GM12878 (cell line): ENCODE data around the gene AAR2. TPM values are rescaled to one million over a fixed set of nuclear protein-coding genes. Genes with fewer than 3 reads are reported as not detected.

Experiments
- ATAC-seq: fragments of 200-7000 bp; cut with Tn5 transposase; 3 replicates; pipeline ENCODE4 v1.9.1; 2020; ENCODE audit warnings: mild to moderate bottlenecking, moderate library complexity
- BruUV-seq: library from RNA; stranded (reverse); fragments of 400-500 nt; replicated peaks from 2 replicates; lab custom pipeline; 2021; lab: Mats Ljungman, UMichigan
- CTCF ChIA-PET: fragments of 300-600 bp; sonication (Branson Sonifier 250); formaldehyde crosslinking; extraction: SDS; loops from one replicate; lab custom pipeline; 2021; ENCODE audit warnings: inconsistent platforms; lab: Yijun Ruan, JAX
- POLR2A ChIA-PET: fragments of 350-600 bp; formaldehyde crosslinking; extraction: SDS; loops from one replicate; lab custom pipeline; 2021; ENCODE audit warnings: inconsistent platforms; lab: Charles Lee
- RAD21 ChIA-PET: fragments of 300-600 bp; sonication (Branson Sonifier 250); formaldehyde crosslinking; loops from one replicate; lab custom pipeline; 2023; ENCODE audit warnings: antibody characterized with exemption; ENCODE audit not compliant: unreplicated experiment; lab: Charles Lee
- SMC1A ChIA-PET: fragments of 300-600 bp; sonication (Branson Sonifier 250); formaldehyde crosslinking; loops from one replicate; lab custom pipeline; 2023; ENCODE audit not compliant: unreplicated experiment, uncharacterized antibody; lab: Charles Lee
- DNase-seq: peaks from one replicate; pipeline ENCODE4 v3.0.0-alpha.2; 2011; ENCODE audit warnings: low read depth, low spot score
- FAIRE-seq: peaks from 3 replicates; lab custom pipeline; 2011; peaks lifted over from hg19 to GRCh38; lab: Jason Lieb, UNC
- H2AFZ ChIP-seq: 2 replicates; pipeline ENCODE4 v1.6.0; 2011; ENCODE audit warnings: low read depth, low read length, control low read depth; ENCODE audit not compliant: control insufficient read depth
- H3K27ac ChIP-seq: 2 replicates; pipeline ENCODE4 v1.5.1; 2011; ENCODE audit warnings: control low read depth; ENCODE audit not compliant: control insufficient read depth, insufficient read depth
- H3K27me3 ChIP-seq, 2 experiments: replicated peaks in 1 of 2; 2 replicates each; pipeline versions ENCODE4 v1.6.0 to v1.6.1; 2011; ENCODE audit warnings: low read length in 1 of 2; ENCODE audit not compliant: control insufficient read depth in 2 of 2, insufficient read depth in 2 of 2
- H3K36me3 ChIP-seq, 2 experiments: 2 replicates each; pipeline ENCODE4 v1.5.1; 2011; ENCODE audit warnings: low read length in 1 of 2; ENCODE audit not compliant: control insufficient read depth in 2 of 2, insufficient read depth in 2 of 2
- H3K4me1 ChIP-seq: 2 replicates; pipeline ENCODE4 v1.6.1; 2011; ENCODE audit warnings: mild to moderate bottlenecking, low read length, moderate library complexity, mixed read lengths; ENCODE audit not compliant: control insufficient read depth, insufficient read depth
- H3K4me2 ChIP-seq: 2 replicates; pipeline ENCODE4 v1.6.0; 2011; ENCODE audit warnings: control low read depth; ENCODE audit not compliant: control insufficient read depth, insufficient read depth
- H3K4me3 ChIP-seq: fragments of 200-600 bp; sonication (generic); 2 replicates; pipeline ENCODE4 v1.5.1; 2016
- H3K79me2 ChIP-seq: 2 replicates; pipeline ENCODE4 v1.6.0; 2011; ENCODE audit warnings: low read length; ENCODE audit not compliant: control insufficient read depth, insufficient read depth
- H3K9ac ChIP-seq: 2 replicates; pipeline ENCODE4 v1.8.0; 2011; ENCODE audit warnings: low read length, control low read depth, mixed read lengths; ENCODE audit not compliant: control insufficient read depth, insufficient read depth
- H3K9me3 ChIP-seq: replicated peaks from 3 replicates; pipeline ENCODE4 v1.5.1; 2011; ENCODE audit warnings: mild to moderate bottlenecking, low read length; ENCODE audit not compliant: control insufficient read depth, insufficient read depth
- H4K20me1 ChIP-seq: 2 replicates; pipeline ENCODE4 v1.6.0; 2011; ENCODE audit not compliant: control insufficient read depth, insufficient read depth
- EP300 ChIP-seq, 2 experiments: fragments of 150-350 bp in 1 of 2; IDR thresholded peaks; 2 replicates each; pipeline ENCODE4 v1.6.1; 2011 to 2012; ENCODE audit warnings: low read depth in 2 of 2, low read length in 2 of 2, borderline replicate concordance in 1 of 2, improper control_type of control experiment in 1 of 2, inconsistent platforms in 1 of 2; ENCODE audit not compliant: control insufficient read depth in 1 of 2
- IRF3 ChIP-seq: fragments of 450-650 bp; IDR thresholded peaks from 2 replicates; pipeline ENCODE4 v1.6.1; 2014; ENCODE audit warnings: mild to moderate bottlenecking
- KDM1A ChIP-seq: fragments of 200-600 bp; sonication (generic); IDR thresholded peaks from 2 replicates; pipeline ENCODE4 v1.6.1; 2016; ENCODE audit warnings: borderline replicate concordance
- RFX5 ChIP-seq: IDR thresholded peaks from 2 replicates; pipeline ENCODE4 v1.6.1; 2011; ENCODE audit warnings: low read depth, low read length, improper control_type of control experiment
- RUNX3 ChIP-seq: IDR thresholded peaks from 2 replicates; pipeline ENCODE4 v1.6.1; 2012; ENCODE audit warnings: low read length, inconsistent platforms
- SMARCA5 ChIP-seq: fragments of 450-650 bp; IDR thresholded peaks from 2 replicates; pipeline ENCODE4 v1.6.1; 2017; ENCODE audit warnings: mild to moderate bottlenecking
- SREBF2 ChIP-seq: IDR thresholded peaks from 2 replicates; pipeline ENCODE4 v1.6.1; 2012; ENCODE audit warnings: mild to moderate bottlenecking, low read length
- WGBS: methylation state at CpG from one replicate; pipeline ENCODE4 v1.1.6; 2016; ENCODE audit warnings: low lambda C conversion rate; ENCODE audit not compliant: insufficient replicate concordance, insufficient coverage; ENCODE audit errors: missing lambda C conversion rate; 5-methylcytosine and 5-hydroxymethylcytosine counted together
- in situ Hi-C: fragments of 300-500 bp; cut with MboI; formaldehyde crosslinking; loops from 9 replicates; pipeline ENCODE4 v1.14.3; 2018; ENCODE audit warnings: mixed read lengths
- intact Hi-C: fragments of 100-400 bp; cut with micrococcal nuclease; formaldehyde crosslinking; loops from one replicate; pipeline ENCODE4 v1.14.2; 2022; ENCODE audit not compliant: unreplicated experiment
- polyA plus RNA-seq, 11 experiments: library from polyadenylated mRNA; depleted of rRNA in 4 of 11; unstranded in 6 of 11; stranded (reverse) in 5 of 11; fragments of >200 nt; fragmentation: Nextera tagmentation in 4 of 11; fragmentation: Illumina TruSeq in 1 of 11; extraction: Ambion mirVana in 4 of 11; extraction: Trizol in 1 of 11; gene quantifications; 1 replicate in 1 of 11; 2 replicates in 10 of 11; pipeline versions ENCODE4 v1.2.1 to v1.2.3, GENCODE V29; 2011 to 2016; ENCODE audit warnings: inconsistent platforms in 2 of 11, missing spikeins in 2 of 11, low read depth in 1 of 11
- total RNA-seq, 4 experiments: library from RNA; depleted of rRNA in 3 of 4; stranded (reverse); fragments of >200 nt in 3 of 4; fragmentation: Illumina TruSeq in 1 of 4; extraction: Trizol in 1 of 4; gene quantifications; 2 replicates each; pipeline versions ENCODE4 v1.2.1 to v1.2.3, GENCODE V29; 2013 to 2021
- TF ChIP-seq, protein P1 (sequence below): fragments of 150-350 bp; IDR thresholded peaks from 2 replicates; pipeline ENCODE4 v1.6.1; 2016; ENCODE audit warnings: low read depth, low read length
- TF ChIP-seq, protein P2 (sequence below): IDR thresholded peaks from 2 replicates; pipeline ENCODE4 v1.6.1; 2012; ENCODE audit warnings: low read depth, low read length, improper control_type of control experiment
- TF ChIP-seq, protein P3 (sequence below): fragments of 450-650 bp; conservative IDR thresholded peaks from 2 replicates; pipeline ENCODE4 v1.6.1; 2017; ENCODE audit warnings: mild to moderate bottlenecking, moderate library complexity
- TF ChIP-seq, protein P4 (sequence below): fragments of 450-650 bp; IDR thresholded peaks from 2 replicates; pipeline ENCODE4 v1.6.1; 2016; ENCODE audit warnings: mild to moderate bottlenecking, moderate library complexity, borderline replicate concordance

The AAR2 gene
- total and polyA plus RNA-seq, 10 of the 15 experiments (the other 5 are each of a cell fraction or from before 2014, with no cell fraction given): 6.5 to 41.7 (median 30.3) TPM

- TF ChIP-seq EP300 (IDR thresholded peaks at IDR 0.05; ENCODE audit: borderline replicate concordance in 1 of 2, control insufficient read depth in 1 of 2, low read depth in 2 of 2, low read length in 2 of 2) (no peak), KDM1A (no peak), SMARCA5 (no peak), SREBF2 (no peak)
- TF ChIP-seq, protein P1, sequence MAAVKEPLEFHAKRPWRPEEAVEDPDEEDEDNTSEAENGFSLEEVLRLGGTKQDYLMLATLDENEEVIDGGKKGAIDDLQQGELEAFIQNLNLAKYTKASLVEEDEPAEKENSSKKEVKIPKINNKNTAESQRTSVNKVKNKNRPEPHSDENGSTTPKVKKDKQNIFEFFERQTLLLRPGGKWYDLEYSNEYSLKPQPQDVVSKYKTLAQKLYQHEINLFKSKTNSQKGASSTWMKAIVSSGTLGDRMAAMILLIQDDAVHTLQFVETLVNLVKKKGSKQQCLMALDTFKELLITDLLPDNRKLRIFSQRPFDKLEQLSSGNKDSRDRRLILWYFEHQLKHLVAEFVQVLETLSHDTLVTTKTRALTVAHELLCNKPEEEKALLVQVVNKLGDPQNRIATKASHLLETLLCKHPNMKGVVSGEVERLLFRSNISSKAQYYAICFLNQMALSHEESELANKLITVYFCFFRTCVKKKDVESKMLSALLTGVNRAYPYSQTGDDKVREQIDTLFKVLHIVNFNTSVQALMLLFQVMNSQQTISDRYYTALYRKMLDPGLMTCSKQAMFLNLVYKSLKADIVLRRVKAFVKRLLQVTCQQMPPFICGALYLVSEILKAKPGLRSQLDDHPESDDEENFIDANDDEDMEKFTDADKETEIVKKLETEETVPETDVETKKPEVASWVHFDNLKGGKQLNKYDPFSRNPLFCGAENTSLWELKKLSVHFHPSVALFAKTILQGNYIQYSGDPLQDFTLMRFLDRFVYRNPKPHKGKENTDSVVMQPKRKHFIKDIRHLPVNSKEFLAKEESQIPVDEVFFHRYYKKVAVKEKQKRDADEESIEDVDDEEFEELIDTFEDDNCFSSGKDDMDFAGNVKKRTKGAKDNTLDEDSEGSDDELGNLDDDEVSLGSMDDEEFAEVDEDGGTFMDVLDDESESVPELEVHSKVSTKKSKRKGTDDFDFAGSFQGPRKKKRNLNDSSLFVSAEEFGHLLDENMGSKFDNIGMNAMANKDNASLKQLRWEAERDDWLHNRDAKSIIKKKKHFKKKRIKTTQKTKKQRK: no peak
- TF ChIP-seq, protein P2, sequence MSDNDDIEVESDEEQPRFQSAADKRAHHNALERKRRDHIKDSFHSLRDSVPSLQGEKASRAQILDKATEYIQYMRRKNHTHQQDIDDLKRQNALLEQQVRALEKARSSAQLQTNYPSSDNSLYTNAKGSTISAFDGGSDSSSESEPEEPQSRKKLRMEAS: no peak
- TF ChIP-seq, all 136 proteins: peak for 0
These were observed 25.3 kb downstream of the AAR2 start (continued) for GRCh38 chr20:36261389-36262105.

DNA sequence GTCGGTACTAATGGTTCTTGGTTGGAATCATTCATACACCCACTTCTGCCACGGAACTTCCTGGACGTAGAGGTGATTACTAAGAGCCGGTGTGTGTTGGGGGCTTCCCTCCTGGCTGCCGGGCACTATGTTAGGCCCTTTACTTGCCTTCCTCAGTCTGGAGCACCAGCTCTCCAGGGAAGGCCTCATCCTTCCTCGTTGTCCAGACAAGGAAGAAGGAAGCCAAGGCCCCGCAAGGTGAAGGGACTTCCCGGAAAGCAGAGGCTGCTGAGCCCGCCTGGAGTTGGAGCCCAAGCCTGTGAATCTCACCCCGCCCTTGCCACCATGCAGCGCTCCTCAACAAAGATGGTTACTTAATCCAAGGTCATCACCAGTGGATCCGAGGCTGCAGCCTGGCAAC lies 26.2 kb downstream of the AAR2 start:
- ATAC-seq: no peak
- Histone ChIP-seq H3K4me2 (no peak overlapping the region), H3K4me3 (no peak overlapping the region), H3K27me3 (peaks cover 0 to 2% of the 10 kb centered on the region in 2 experiments; a peak in 2 of 4 replicates), H3K36me3 (no peaks in the 10 kb centered on the region), H3K79me2 (no peaks in the 10 kb centered on the region), H2AFZ (no peak overlapping the region), H4K20me1 (no peaks in the 10 kb centered on the region), H3K27ac (no peak overlapping the region), H3K9me3 (no peaks in the 10 kb centered on the region), H3K4me1 (no peaks in the 10 kb centered on the region), H3K9ac (no peak overlapping the region)
- no peak for FAIRE-seq
- WGBS: 61% methylated on average over 12 of the region's 12 CpGs
- in situ Hi-C loops: no loop called here
- ChIA-PET RAD21 (no interaction called here), SMC1A (no interaction called here), POLR2A (no interaction called here), CTCF (no interaction called here)
- no peak for DNase-seq
- intact Hi-C loops: no loop called here
- BruUV-seq: no TSS peak
- TF ChIP-seq, protein P3, sequence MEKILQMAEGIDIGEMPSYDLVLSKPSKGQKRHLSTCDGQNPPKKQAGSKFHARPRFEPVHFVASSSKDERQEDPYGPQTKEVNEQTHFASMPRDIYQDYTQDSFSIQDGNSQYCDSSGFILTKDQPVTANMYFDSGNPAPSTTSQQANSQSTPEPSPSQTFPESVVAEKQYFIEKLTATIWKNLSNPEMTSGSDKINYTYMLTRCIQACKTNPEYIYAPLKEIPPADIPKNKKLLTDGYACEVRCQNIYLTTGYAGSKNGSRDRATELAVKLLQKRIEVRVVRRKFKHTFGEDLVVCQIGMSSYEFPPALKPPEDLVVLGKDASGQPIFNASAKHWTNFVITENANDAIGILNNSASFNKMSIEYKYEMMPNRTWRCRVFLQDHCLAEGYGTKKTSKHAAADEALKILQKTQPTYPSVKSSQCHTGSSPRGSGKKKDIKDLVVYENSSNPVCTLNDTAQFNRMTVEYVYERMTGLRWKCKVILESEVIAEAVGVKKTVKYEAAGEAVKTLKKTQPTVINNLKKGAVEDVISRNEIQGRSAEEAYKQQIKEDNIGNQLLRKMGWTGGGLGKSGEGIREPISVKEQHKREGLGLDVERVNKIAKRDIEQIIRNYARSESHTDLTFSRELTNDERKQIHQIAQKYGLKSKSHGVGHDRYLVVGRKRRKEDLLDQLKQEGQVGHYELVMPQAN: no peak
- TF ChIP-seq RFX5 (no peak), RUNX3 (no peak), IRF3 (no peak)
- TF ChIP-seq, protein P4, sequence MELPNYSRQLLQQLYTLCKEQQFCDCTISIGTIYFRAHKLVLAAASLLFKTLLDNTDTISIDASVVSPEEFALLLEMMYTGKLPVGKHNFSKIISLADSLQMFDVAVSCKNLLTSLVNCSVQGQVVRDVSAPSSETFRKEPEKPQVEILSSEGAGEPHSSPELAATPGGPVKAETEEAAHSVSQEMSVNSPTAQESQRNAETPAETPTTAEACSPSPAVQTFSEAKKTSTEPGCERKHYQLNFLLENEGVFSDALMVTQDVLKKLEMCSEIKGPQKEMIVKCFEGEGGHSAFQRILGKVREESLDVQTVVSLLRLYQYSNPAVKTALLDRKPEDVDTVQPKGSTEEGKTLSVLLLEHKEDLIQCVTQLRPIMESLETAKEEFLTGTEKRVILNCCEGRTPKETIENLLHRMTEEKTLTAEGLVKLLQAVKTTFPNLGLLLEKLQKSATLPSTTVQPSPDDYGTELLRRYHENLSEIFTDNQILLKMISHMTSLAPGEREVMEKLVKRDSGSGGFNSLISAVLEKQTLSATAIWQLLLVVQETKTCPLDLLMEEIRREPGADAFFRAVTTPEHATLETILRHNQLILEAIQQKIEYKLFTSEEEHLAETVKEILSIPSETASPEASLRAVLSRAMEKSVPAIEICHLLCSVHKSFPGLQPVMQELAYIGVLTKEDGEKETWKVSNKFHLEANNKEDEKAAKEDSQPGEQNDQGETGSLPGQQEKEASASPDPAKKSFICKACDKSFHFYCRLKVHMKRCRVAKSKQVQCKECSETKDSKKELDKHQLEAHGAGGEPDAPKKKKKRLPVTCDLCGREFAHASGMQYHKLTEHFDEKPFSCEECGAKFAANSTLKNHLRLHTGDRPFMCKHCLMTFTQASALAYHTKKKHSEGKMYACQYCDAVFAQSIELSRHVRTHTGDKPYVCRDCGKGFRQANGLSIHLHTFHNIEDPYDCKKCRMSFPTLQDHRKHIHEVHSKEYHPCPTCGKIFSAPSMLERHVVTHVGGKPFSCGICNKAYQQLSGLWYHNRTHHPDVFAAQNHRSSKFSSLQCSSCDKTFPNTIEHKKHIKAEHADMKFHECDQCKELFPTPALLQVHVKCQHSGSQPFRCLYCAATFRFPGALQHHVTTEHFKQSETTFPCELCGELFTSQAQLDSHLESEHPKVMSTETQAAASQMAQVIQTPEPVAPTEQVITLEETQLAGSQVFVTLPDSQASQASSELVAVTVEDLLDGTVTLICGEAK: no peak
